ENCODE data around the gene MDC1.
A peak's percentile ranks its signal among the peaks of the same experiment; 100 is the strongest.
"Not testable (repeated sequence)": the region's sequence is repeated elsewhere in the genome, so short reads cannot be mapped to it uniquely, and the experiment has no call there.

The MDC1 gene

GRCh38 chr6:30721198-30722024 lies 4.3 kb upstream of the MDC1 start:
- TF ChIP-seq YY1 (IDR thresholded peaks at IDR 0.05; ENCODE audit: insufficient read depth, insufficient read length) (no peak), ZNF274 (IDR thresholded peaks at IDR 0.05; ENCODE audit: low read depth, low read length) (no peak), SUZ12 (IDR thresholded peaks at IDR 0.05; ENCODE audit: extremely low read depth, insufficient read depth, insufficient read length) (no peak)
- Histone ChIP-seq H3K9me3 (ENCODE audit: insufficient read depth, low read length) (no peaks in the 10 kb centered on the region), H3K4me3 (ENCODE audit: insufficient read length, low read depth) (peak overlapping the region; percentile 92), H3K36me3 (ENCODE audit: insufficient read depth, insufficient read length, low read length) (peaks cover 48% of the 10 kb centered on the region), H3K4me1 (ENCODE audit: insufficient read depth, insufficient read length) (peaks cover 3% of the 10 kb centered on the region), H3K27me3 (ENCODE audit: insufficient read depth, insufficient read length) (no peaks in the 10 kb centered on the region), H3K9ac (ENCODE audit: insufficient read length, low read depth) (peak overlapping the region; percentile 92)
- DNase-seq (ENCODE audit: low read depth, low spot score) = no peak

DNA sequence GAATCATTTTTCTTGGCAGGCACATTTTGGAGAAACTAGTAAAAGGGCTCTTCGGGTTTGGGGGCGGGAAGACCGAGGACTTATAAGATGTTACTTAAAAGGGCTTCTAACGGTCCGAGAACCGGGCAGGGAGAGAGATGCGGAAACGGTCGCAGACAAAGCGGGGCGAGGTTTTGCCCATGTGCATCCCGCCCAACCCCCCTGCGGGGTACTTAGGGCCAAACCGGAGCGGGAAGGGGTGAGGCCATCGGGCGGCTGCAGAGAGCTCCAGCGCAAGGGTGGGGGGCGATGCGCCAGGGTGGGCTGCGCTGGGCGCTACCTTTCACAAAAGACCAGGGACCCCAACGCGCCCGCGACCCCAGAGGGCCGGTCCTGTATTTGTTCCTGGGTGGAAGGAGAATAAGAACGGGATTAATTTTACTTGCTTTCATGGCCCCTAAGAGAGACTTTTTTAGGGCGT lies 3.7 kb upstream of the MDC1 start:
- Histone ChIP-seq H3K36me3 (ENCODE audit: insufficient read depth, insufficient read length, low read length) (peaks cover 48% of the 10 kb centered on the region), H3K27me3 (ENCODE audit: insufficient read depth, insufficient read length) (no peaks in the 10 kb centered on the region), H3K4me1 (ENCODE audit: insufficient read depth, insufficient read length) (peaks cover 3% of the 10 kb centered on the region), H3K9ac (ENCODE audit: insufficient read length, low read depth) (peak overlapping the region; percentile 92), H3K4me3 (ENCODE audit: insufficient read length, low read depth) (peak overlapping the region; percentile 92), H3K9me3 (ENCODE audit: insufficient read depth, low read length) (no peaks in the 10 kb centered on the region)
- no peak for DNase-seq (ENCODE audit: low read depth, low spot score)
- TF ChIP-seq SUZ12 (IDR thresholded peaks at IDR 0.05; ENCODE audit: extremely low read depth, insufficient read depth, insufficient read length) (no peak), ZNF274 (IDR thresholded peaks at IDR 0.05; ENCODE audit: low read depth, low read length) (no peak), YY1 (IDR thresholded peaks at IDR 0.05; ENCODE audit: insufficient read depth, insufficient read length) (no peak)

- peaks cover 49% of the 10 kb centered on the region for H3K36me3 ChIP-seq (ENCODE audit: insufficient read depth, insufficient read length, low read length)
- peak; percentile 93 for DNase-seq (ENCODE audit: low read depth, low spot score)
- H3K9me3 ChIP-seq (ENCODE audit: insufficient read depth, low read length) = no peaks in the 10 kb centered on the region
- H3K4me3 ChIP-seq (ENCODE audit: insufficient read length, low read depth) = peak within 1 kb of the TSS; percentile 92
- no peak for TF ChIP-seq ZNF274 (IDR thresholded peaks at IDR 0.05; ENCODE audit: low read depth, low read length)
- no peak for TF ChIP-seq SUZ12 (IDR thresholded peaks at IDR 0.05; ENCODE audit: extremely low read depth, insufficient read depth, insufficient read length)
- no peak for TF ChIP-seq YY1 (IDR thresholded peaks at IDR 0.05; ENCODE audit: insufficient read depth, insufficient read length)
- peaks cover 3% of the 10 kb centered on the region for H3K4me1 ChIP-seq (ENCODE audit: insufficient read depth, insufficient read length)
- H3K9ac ChIP-seq (ENCODE audit: insufficient read length, low read depth) = peak within 1 kb of the TSS; percentile 92
- no peaks in the 10 kb centered on the region for H3K27me3 ChIP-seq (ENCODE audit: insufficient read depth, insufficient read length)
Measured at GRCh38 chr6:30719791-30720737, 3.0 kb upstream of the MDC1 start, which contains the start of gene TUBB. Gene TUBB (plus strand): TSS chr6:30720352. CDS start chr6:30720507, 155 bp downstream.

GRCh38 chr6:30719356-30719755 lies 2.3 kb upstream of the MDC1 start:
- H3K36me3 ChIP-seq (ENCODE audit: insufficient read depth, insufficient read length, low read length) = peaks cover 49% of the 10 kb centered on the region
- TF ChIP-seq SUZ12 (IDR thresholded peaks at IDR 0.05; ENCODE audit: extremely low read depth, insufficient read depth, insufficient read length) (no peak), ZNF274 (IDR thresholded peaks at IDR 0.05; ENCODE audit: low read depth, low read length) (no peak), YY1 (IDR thresholded peaks at IDR 0.05; ENCODE audit: insufficient read depth, insufficient read length) (no peak)
- H3K27me3 ChIP-seq (ENCODE audit: insufficient read depth, insufficient read length) = no peaks in the 10 kb centered on the region
- H3K9ac ChIP-seq (ENCODE audit: insufficient read length, low read depth) = peak overlapping the region; percentile 74
- H3K4me1 ChIP-seq (ENCODE audit: insufficient read depth, insufficient read length) = peaks cover 3% of the 10 kb centered on the region
- no peaks in the 10 kb centered on the region for H3K9me3 ChIP-seq (ENCODE audit: insufficient read depth, low read length)
- H3K4me3 ChIP-seq (ENCODE audit: insufficient read length, low read depth) = peak overlapping the region; percentile 33
- no peak for DNase-seq (ENCODE audit: low read depth, low spot score)

DNA sequence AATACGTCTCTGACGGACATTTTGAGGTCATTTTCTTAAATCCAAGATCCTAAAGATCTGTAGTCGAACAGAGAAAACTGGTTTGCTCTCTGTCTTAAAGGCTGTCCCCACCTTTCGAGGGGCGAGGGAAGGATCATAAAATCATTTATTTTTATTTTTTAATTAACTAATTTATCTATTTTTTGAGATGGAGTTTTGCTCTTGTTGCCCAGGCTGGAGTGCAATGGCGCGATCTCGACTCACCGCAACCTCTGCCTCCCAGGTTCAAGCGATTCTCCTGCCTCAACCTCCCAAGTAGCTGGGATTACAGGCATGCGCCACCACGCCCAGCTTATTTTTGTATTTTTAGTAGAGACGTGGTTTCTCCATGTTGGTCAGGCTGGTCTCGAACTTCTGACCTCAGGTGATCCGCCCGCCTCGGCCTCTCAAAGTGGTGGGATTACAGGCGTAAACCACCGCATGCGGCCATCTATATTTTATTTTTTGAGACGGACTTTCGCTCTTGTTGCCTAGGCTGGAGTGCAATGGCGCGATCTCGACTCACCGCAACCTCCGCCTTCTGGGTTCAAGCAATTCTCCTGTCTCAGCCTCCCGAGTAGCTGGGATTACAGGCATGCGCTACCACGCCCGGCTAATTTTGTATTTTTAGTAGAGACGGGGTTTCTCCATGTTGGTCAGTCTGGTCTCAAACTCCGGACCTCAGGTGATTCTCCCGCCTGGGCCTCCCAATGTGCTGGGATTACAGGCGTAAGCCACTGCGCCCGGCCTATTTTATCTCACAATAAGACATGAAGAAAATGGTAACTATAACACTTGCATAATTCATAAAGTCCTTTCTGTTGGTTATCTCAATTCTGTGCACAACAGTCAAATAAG lies 1.0 kb upstream of the MDC1 start:
- Histone ChIP-seq H3K4me3 (ENCODE audit: insufficient read length, low read depth) (peak overlapping the region; percentile 52), H3K36me3 (ENCODE audit: insufficient read depth, insufficient read length, low read length) (peaks cover 49% of the 10 kb centered on the region), H3K9ac (ENCODE audit: insufficient read length, low read depth) (peak overlapping the region; percentile 80)
- not testable (repeated sequence) for H3K4me1 ChIP-seq (ENCODE audit: insufficient read depth, insufficient read length); H3K27me3 ChIP-seq (ENCODE audit: insufficient read depth, insufficient read length); H3K9me3 ChIP-seq (ENCODE audit: insufficient read depth, low read length); DNase-seq (ENCODE audit: low read depth, low spot score)

DNA sequence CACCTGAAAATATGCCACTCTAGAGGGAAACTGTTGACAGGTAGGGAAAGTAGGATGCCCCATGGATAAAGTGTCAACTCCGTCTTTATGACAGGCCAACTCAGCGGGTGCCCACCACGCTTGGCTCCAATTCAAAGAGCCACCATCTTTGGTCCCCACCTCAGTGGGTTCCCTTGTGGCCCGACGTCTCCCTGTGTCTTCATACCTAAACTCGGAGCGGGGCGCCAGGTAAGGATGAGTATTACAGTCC lies 277 bp downstream of the MDC1 start:
- H3K9ac ChIP-seq (ENCODE audit: insufficient read length, low read depth) = peak overlapping the region; percentile 70
- no peak for DNase-seq (ENCODE audit: low read depth, low spot score)
- H3K27me3 ChIP-seq (ENCODE audit: insufficient read depth, insufficient read length) = no peaks in the 10 kb centered on the region
- no peaks in the 10 kb centered on the region for H3K4me1 ChIP-seq (ENCODE audit: insufficient read depth, insufficient read length)
- H3K36me3 ChIP-seq (ENCODE audit: insufficient read depth, insufficient read length, low read length) = peaks cover 49% of the 10 kb centered on the region
- TF ChIP-seq SUZ12 (IDR thresholded peaks at IDR 0.05; ENCODE audit: extremely low read depth, insufficient read depth, insufficient read length) (no peak), ZNF274 (IDR thresholded peaks at IDR 0.05; ENCODE audit: low read depth, low read length) (no peak), YY1 (IDR thresholded peaks at IDR 0.05; ENCODE audit: insufficient read depth, insufficient read length) (no peak)
- H3K9me3 ChIP-seq (ENCODE audit: insufficient read depth, low read length) = no peaks in the 10 kb centered on the region
- peak overlapping the region; percentile 71 for H3K4me3 ChIP-seq (ENCODE audit: insufficient read length, low read depth)

Measured in NT2/D1 (cell line).